ENCODE data around the gene NUAK1.

DNA sequence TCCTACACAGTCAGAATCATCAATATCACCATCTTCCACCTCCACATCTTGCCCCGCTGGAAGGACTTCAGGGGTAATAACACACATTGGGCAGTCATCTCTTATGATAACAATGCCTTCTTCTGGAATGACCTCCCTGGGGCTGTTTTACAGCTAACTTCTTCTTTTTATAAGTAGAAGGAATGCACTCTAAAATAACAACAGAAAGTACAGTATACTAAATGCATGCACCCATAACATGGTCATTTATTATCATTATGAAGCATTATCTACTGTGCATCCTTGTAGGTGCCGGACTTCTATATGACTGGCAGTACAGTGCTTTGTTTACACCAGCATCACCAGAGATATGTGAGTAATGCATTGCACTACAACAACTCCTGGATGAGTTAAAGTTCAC is 19.0 kb upstream of the NUAK1 start:
- TF ChIP-seq, protein P1, sequence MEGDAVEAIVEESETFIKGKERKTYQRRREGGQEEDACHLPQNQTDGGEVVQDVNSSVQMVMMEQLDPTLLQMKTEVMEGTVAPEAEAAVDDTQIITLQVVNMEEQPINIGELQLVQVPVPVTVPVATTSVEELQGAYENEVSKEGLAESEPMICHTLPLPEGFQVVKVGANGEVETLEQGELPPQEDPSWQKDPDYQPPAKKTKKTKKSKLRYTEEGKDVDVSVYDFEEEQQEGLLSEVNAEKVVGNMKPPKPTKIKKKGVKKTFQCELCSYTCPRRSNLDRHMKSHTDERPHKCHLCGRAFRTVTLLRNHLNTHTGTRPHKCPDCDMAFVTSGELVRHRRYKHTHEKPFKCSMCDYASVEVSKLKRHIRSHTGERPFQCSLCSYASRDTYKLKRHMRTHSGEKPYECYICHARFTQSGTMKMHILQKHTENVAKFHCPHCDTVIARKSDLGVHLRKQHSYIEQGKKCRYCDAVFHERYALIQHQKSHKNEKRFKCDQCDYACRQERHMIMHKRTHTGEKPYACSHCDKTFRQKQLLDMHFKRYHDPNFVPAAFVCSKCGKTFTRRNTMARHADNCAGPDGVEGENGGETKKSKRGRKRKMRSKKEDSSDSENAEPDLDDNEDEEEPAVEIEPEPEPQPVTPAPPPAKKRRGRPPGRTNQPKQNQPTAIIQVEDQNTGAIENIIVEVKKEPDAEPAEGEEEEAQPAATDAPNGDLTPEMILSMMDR (IDR thresholded peaks at IDR 0.05) = no peak
- TF ChIP-seq POLR2AphosphoS5 (IDR thresholded peaks at IDR 0.05) = no peak
- TF ChIP-seq EP300 (IDR thresholded peaks at IDR 0.05) = no peak
